Activated CD4-positive, alpha-beta T cell treated with anti-CD3 and anti-CD28 coated beads, Interleukin-2, Interleukin-4, amounts not matched to agents 100 ng/mL and 50 ng/mL, durations not matched to agents 16 hours and 8 hours (primary cell): ENCODE data around the gene TMEM250.

Experiments
- DNase-seq: peaks from one replicate; pipeline ENCODE4 v3.0.0-alpha.2; 2020; ENCODE audit warnings: low spot score

The TMEM250 gene

DNA sequence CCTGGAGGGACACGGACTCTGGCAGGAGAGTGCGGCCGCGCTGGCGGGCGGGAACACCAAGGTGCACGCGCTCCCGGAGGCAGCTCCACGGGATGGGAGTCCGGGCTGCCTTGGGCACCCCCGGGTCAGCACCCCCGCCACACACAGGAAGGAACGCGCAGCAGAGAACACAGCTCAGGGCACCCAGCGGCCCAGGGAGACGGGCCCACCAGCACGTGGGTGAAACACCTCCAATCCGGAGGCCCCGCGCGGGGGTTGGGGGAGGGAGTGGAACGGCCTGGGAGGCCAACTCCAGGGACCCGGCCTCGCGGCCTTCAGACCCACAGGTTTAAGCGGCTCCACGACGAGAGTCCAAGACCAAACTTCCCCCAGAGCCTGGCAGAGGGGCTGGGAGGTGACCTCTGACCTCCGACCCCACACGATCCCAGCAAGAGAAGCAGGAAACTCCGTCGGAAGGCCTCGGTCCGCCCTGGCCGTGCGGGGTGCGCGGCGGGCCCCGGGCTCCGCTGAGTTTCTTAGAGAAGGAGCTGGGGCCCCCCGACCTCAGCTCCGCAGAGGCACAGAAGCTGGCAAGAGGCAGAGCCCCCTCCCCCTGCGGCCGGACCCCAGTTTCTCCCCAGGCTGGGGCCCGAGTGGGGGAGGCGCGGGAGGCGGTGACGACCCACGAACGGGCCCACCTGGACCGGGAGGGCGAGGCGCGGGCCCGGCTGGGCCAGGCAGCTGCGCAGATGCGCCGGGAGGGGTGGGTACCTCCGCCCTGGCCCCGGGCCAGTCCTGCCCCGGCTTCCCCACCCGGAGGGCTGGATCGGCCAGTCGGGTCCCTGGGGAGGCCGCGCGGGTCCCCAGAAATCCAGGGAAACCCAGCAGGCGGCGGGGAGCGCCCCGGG is 24.4 kb downstream of the TMEM250 start:
- peak; percentile 33 for DNase-seq

DNA sequence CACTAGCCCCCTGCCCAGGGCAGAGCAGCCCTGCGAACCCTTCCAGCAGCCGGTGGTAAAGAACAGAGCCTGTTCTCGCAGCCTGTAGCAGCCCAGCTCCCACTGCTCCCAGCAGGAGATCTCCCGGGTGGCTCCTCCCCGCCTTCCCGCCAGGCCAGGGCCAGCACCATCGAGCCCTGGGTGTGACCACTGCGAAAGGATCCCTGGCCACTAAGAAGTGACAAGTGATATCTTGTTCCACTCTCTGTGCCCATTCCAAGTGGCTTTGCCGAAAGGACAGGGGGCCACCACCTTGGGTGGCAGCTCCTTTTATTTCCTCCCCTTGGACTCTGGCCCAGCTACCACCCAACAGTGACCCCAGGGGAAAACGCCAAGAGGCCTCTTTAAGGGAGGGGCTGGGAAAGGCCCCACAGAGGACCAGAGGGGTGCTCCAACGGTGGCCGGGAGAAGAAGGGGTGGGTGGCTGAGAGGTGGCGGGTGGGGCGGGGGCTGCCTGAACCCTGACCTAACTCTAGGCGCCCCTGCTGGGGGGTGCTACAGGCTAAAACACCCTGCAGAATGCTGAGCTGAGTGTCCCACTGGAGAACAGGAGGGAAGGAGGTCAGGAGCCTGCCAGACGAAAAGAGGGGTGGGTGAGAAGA is 25.2 kb downstream of the TMEM250 start:
- DNase-seq: no peak

DNA sequence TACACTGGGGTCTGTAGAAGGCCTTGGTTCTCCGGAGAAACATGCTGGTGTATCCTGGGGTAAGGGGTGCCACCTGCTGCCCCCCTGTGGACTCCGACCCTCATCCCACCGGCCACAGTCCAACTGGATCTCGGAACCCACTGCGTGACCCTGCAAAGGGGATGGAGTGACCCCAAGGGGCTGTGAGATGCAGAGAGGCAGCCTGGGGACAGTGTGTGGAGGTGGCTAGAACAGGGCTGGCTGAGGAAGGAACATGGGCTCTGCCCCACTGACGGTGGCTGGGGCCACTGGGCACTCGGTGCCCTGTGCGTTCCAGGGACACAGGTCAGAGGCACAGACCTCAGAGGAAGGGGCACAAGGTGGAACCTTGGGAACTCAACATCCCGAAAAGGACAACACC is 25.9 kb downstream of the TMEM250 start:
- no peak for DNase-seq

DNA sequence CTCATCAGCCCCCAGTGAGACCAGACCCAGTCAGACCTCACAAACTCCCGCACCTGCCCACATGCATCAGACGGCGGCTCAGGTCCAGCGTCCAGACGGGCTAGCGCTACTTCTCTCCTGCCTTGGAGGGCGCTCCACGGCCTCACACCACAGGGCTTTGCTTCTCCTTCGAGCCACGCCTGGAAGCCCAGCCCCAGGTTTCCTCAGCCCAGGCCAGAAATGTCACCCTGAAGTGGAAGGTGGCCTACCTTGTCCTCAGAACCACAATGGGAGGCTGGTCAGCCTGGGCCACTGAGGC is 26.4 kb downstream of the TMEM250 start:
- no peak for DNase-seq

DNA sequence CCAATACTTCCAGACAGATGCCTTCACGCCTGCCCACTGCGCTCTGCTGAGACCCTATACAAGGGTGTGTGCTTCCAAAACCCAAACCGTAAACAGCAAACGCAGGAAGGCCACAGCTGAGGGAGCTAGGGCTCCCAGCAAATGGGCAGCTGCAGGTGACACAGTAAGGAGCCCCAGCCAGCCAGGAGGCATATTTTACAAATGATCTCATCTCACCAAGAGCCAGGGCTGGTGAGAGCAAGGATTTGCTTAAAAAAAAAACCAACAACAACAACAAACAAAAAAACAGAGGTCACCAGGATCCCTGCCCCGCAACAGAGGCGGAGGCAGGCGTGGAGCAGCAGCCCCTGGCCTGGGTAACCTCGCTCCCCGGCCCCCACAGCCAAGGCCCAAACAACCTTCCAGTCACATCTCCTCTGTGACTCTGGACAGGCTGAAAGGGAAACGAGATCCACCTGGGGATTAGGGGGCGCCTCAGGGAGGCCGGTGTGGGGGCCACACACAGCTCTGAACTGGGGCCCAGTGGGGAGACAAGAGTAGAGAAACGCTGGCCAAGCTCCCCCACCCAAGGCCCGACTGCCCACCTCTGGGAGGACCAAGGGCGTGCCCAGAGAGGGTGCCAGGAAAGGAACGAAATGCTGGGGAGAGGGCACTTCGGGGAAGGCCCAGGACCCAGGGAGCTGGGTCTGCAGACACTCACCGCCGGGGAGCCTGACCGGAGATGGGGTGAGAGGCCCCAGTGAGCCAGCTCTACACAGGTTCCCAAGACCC is 26.9 kb downstream of the TMEM250 start:
- DNase-seq: no peak

DNA sequence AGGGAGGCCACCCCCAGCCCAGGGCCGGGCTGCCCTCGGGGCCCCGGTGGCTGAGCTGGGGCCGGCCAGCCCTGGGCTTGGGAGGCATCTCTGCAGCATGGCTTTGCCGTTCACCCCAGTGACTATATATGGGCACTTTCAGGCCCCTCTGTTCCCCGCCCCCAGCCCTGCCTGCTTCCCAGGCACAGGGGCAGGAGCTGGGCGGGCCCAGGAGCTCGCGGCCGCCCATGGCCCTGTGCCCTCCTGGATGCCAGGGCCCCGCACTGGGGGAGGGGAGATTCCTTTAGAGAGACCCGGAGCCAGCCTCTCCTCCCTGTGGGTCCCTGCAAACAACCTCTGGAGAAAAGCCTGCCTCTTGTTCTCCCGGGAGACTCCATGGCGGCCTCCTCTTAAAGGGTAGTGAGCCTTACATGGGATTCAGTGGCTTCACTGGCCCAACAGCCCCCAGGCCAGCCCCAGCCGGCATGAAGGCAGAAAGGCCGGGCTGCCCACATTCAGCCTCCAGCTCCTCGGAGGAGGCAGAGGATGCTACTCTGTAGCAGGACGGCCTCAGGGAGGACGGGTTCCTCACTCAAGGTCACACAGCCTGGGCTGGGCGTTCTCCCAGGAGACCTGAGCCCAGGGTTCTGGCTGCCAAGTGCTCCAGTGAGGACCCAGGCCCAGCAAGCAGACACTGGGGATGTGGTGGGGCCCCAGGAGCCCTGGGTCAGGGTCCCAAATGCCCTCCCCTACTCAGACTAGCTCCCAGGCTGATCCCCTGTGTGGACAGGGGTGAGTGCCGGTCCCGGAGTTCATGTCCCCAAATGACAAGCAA is 27.7 kb downstream of the TMEM250 start:
- no peak for DNase-seq

DNA sequence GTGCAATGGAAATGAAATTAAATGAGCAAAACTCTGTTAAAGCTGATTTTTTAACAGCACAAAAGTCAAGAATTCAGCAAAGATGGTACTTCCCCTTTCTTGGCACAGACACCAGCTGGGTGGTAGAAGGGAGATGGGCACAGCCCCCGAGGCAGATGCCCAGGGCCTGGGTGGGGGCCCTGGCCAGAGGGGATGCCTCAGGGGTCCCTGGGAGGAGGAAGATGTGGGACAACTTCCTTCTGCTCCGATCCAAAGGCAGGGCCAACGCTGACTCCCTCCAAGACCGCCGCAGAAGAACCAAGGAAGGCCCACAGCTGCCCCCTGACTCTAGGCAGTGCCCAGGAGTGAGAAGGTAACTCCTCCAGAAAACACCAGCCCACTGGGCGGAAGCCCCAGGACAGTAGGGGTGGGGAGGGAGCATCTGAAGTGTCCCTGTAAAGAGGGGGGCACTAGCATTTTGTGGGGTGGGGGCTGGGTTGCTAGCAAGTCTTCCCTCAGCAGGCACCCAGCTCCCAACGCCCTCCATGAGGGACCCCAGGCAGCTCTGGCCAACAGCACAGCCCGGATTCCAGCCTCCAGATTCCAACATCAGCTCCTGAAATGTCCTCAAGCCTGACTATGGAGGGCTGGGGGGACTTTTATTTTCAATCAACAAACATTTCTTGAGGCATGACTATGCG is 28.5 kb downstream of the TMEM250 start:
- DNase-seq: no peak

DNA sequence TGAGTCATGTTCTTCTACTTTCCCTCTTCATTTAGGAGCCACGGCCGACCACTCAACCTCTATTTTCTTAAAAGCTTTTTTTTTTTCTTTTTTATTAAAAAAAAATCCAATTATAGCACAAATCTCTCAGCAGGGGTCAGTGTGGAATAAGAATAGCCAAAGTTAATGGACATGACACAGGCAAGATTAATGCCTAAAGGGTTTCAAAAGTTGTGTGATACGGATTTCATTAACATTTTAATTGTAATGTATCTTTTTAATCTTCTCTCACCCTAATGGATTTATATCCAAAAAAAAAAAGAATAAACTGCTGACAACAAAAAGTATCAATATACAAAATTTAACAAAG is 29.0 kb downstream of the TMEM250 start:
- no peak for DNase-seq

DNA sequence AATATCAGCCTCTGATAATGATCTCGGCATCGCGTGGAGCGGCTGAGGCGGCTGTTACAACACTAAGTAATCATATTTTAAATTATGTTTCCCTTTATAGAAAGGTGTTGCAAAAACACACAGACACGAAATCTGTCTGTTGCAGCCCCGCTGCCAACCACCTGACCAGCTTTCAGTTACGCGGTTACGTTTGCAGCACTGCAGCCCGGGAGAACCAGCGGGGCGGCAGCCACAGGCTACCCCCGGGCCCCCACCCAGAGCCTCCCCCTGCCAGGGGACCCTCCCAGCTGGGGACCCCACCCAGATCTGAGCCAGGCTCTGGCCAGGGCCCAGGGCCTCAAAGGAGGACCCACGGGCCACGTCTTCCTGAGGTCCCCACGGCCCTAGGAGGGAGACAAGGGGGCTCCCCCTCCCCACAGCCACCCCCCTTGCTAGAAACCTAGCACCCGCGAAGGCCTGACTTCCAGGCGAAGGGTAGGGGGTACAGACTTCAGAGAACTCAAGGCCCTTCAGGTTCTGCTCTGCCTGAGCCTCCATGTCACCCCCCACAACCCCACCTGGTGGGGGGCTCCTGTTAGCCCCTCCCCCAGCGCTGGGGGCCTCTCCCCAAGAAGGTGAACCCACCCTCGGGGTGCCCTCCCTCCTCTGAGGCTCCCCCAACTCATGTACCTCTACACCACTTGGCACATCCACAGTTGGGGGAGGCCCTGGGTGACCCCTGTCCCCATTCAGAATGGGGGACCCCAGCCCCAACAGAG is 29.6 kb downstream of the TMEM250 start:
- DNase-seq: no peak

DNA sequence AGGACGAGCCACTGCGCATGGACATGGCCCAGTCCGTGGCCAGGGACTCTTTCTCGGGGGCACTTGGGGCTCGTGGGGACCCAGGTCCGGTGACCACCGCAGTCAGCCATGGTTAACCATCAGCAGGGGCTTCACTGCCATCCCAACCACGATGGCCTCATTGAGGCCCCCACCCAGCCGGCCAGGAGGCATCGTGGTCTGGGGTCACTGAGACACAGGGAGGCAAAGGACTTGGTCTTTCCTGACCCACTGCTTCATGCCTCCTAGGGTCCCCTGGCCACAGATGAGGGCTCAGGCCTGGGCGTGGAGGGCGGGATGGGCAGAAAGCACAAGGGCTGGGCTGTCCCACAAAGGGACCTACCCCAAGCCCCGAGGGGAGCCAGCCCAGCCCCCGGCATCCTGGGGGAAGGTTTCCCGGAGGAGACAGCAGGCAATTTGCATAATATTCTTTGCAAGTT is 30.2 kb downstream of the TMEM250 start:
- DNase-seq: no peak

DNA sequence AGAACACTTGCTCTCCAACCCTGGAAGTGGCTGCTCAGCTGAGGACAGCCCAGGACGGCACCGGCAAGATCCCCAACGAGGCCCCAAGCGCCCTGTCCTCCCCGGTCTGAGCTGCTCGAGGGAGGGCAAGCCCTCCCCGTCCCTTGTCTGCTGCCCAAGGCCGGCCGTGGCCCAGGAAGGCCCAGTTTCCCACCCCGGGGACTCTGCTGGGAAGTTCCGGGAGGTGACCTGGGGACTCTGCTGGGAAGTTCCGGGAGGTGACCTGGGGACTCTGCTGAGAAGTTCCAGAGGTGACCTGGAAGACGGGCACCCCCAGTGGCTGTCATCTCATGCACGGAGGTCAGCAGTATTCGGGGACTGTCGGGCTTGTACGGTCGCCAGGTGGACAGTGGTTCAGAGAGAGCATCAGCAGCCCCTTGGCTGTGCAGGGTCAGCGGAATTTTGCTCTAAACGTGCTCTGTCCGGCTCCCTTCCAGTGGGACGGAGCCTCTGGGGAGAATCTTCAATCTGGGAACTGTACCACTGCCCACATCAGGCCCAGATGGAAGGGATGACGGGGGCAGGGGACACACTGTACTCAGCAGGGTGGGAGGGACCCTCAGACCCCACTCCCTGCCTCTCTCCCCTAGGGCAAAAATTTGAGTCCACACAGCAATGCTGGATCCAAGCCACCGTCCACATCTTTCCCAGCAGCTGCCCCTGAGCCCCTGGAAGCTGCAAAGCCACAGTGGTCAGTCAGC is 30.8 kb downstream of the TMEM250 start:
- DNase-seq: no peak

DNA sequence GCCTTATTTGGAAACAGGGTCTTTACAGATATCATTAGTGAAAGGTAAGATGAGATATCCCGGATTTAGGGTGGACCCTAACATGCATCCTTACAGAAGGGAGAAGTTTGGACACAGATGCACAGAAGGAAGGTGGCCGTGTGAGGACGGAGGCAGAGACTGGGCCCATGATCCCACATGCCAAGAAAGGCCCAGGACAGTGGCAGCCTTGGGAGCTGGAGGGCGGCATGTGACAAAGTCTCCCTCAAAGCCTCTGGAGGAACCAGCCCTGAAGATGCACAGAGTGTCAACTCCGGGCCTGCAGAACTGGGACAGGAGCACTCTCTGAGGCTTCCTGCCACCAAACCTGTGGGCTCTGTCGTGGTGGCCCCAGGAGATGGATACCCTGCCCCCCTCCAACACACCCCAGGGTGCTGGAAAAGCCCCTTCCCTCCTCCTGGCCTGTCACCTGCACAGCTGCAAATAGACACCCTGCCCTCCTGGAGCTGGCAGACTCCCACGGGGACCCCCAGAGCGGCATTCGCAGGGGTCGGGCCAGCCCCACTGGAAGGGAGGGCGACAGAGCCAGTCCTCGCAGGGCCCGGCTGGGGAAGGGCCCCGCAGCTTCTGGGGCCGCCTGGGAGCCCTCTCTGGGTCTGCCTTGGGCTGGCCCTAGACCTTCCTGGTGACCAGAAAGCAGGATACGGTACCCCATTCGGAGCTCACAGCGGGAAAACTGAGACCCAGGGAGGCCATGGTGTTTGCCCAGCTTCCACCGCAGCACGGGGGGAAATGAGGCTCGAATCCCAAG is 31.5 kb downstream of the TMEM250 start:
- DNase-seq: no peak

DNA sequence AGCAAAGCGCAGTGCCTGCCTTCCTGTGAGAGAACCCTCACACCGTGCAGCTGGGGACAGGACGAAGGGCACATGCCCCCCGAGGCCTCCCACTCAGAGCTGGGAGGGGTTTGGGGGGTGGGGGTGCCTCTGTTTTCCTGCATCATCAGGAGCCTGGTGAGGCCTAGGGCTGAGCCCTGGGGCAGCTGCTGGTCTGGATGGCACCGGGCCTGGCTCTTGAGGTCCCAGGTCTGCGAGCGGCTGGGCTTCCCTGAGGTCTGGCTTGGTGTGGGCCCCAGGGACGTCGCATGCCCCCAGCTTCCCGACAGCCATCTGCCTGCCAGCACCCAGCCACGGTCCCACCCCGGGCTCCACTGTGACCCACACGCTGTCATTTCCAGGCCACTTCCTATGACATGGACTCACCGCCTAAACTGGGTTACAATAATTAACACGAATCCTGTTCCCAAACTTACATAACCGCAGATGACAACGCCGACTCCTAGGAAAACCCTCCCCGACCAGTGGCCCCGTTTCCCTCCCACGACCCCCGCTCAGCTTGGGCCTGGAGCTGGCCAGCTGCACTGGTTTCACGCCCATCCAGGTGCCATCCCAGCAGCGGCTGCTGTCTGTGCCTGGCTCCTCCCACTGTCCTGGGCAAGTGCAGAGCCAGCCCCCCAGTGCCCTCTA is 32.3 kb downstream of the TMEM250 start:
- no peak for DNase-seq

DNA sequence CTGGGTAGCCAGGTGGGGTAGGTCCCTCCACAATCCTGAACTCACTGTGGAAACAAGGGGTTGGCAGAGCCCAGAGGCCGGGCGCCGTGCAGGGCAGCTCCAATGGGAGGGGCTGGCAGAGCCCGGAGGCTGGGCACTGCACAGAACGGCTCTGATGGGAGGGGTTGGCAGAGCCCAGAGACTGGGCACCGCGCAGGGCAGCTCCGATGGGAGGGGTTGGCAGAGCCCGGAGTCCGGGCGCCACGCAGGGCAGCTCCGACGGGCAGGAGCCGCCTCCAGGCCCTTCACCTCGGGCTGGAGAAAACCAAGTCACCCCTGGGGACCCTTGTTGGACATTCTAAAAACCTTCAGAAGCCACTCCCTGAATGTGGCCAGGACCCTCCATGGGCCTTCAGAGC is 32.9 kb downstream of the TMEM250 start:
- no peak for DNase-seq

DNA sequence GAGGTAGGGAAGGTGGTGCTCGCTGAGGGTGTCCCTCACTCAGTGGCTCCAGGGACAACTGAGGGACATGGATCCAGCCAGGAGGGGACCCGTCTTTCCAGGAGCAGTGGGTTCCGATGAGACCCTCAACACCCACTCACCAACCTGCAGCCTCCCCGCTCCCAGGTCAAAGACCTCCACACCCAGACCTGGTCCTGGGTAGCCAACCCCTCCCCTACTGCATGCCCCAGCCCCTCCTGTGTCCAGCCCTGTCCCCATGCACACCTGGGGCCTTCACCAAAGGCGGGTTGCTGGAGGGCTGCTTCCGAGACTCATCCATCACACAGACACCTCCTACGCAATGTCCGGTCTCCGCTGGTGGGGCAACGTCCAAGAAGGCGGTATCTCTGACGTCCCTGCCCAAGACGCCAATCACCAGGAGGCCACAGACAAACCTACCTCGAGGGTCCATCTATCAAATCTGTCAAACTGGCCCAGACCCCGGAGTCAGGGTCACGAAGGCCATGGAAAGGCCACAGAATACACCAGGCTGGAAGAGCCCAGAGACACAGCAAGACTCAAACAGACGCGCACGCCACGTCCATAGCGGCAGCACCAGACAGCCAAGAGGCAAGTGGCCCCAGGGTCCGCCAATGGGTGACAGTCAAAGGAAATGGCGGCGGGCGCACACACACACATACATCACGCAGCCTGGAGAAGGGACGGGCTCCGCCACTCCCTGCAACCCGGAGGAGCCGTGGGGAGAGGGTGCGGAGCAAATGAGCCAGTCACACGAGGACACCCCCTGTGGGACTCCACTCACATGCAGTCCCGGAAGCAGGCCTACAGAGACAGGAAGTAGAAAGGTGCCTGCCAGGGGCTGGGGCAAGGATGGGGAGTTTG is 34.4 kb downstream of the TMEM250 start:
- no peak for DNase-seq

DNA sequence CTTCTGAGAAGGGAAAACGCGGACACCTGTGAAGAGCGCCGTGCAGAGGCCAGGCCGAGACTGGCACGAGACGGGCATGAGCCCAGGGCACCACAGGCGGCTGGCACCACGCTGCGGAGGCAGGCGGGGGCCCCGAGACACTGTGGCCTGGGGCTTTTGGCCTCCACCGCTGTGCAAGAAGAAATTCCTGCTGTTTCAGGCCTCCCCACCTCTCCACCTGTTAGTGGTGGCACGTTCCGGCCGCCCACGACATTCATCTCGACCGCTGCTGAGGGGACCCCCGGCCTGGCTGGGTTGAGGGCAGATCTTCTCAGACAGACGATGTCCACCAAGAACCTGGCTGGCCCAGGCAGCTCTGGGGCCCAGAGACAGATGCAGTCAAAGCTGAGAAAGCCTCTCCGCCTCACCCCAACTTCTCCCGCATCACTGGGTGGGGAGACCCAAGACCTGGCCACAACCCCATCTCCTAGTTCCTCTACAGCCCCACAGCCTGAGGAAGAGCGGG is 35.1 kb downstream of the TMEM250 start:
- no peak for DNase-seq
